SK-N-SH treated with all-trans-retinoic acid at 6 μM for 48 hours (cell line): ENCODE data around the gene RPAP3.

Experiments used
- ATAC-seq: fragments of 200-7000 bp; cut with Tn5 transposase; 3 replicates; pipeline ENCODE4 v1.9.1; 2020; ENCODE audit warnings: mild to moderate bottlenecking, moderate library complexity
- ARNTL ChIP-seq: fragments of 450-650 bp; formaldehyde crosslinking; IDR thresholded peaks from 2 replicates; pipeline ENCODE4 v1.5.0; 2020; ENCODE audit warnings: low read depth, mild to moderate bottlenecking, moderate library complexity, borderline replicate concordance
- BACH2 ChIP-seq: fragments of 250-450 bp; sonication (Bioruptor Pico); IDR thresholded peaks from 2 replicates; pipeline ENCODE4 v1.9.0; 2021; ENCODE audit warnings: mild to moderate bottlenecking, borderline replicate concordance
- CREB5 ChIP-seq: fragments of 250-450 bp; sonication (Bioruptor Pico); IDR thresholded peaks from 2 replicates; pipeline ENCODE4 v1.5.1; 2020; ENCODE audit warnings: low read depth, mild to moderate bottlenecking, moderate library complexity
- CSDC2 ChIP-seq: fragments of 250-450 bp; sonication (Bioruptor Pico); IDR thresholded peaks from 2 replicates; pipeline ENCODE4 v1.5.0; 2020; ENCODE audit warnings: mild to moderate bottlenecking, moderate library complexity
- CSRNP3 ChIP-seq: fragments of 250-450 bp; sonication (Bioruptor Pico); IDR thresholded peaks from 2 replicates; pipeline ENCODE4 v1.5.1; 2021; ENCODE audit warnings: mild to moderate bottlenecking, moderate library complexity
- ESRRG ChIP-seq: fragments of 250-450 bp; sonication (Bioruptor Pico); IDR thresholded peaks from 2 replicates; pipeline ENCODE4 v1.6.1; 2021; ENCODE audit warnings: mild to moderate bottlenecking
- GLIS3 ChIP-seq: fragments of 250-450 bp; sonication (Bioruptor Pico); IDR thresholded peaks from 2 replicates; pipeline ENCODE4 v1.5.0; 2020; ENCODE audit warnings: mild to moderate bottlenecking, moderate library complexity
- ISL1 ChIP-seq: fragments of 250-450 bp; sonication (Bioruptor Pico); IDR thresholded peaks from 2 replicates; pipeline ENCODE4 v2.1.2; 2022; ENCODE audit warnings: mild to moderate bottlenecking, moderate library complexity
- OSR1 ChIP-seq: fragments of 250-450 bp; sonication (Bioruptor Pico); IDR thresholded peaks from 2 replicates; pipeline ENCODE4 v1.8.0; 2022; ENCODE audit warnings: moderate library complexity, mild to moderate bottlenecking, inconsistent platforms
- PATZ1 ChIP-seq: fragments of 250-450 bp; sonication (Bioruptor Pico); IDR thresholded peaks from 2 replicates; pipeline ENCODE4 v1.8.0; 2020; ENCODE audit warnings: mild to moderate bottlenecking, moderate library complexity, borderline replicate concordance
- POU6F1 ChIP-seq: fragments of 250-450 bp; sonication (Bioruptor Pico); IDR thresholded peaks from 2 replicates; pipeline ENCODE4 v1.8.0; 2021; ENCODE audit warnings: low read depth, mild to moderate bottlenecking, moderate library complexity, borderline replicate concordance
- PPARA ChIP-seq: fragments of 250-450 bp; sonication (Bioruptor Pico); IDR thresholded peaks from 2 replicates; pipeline ENCODE4 v1.5.0; 2020; ENCODE audit warnings: mild to moderate bottlenecking, borderline replicate concordance
- RARB ChIP-seq: fragments of 250-450 bp; sonication (Bioruptor Pico); IDR thresholded peaks from 2 replicates; pipeline ENCODE4 v1.8.0; 2021; ENCODE audit warnings: mild to moderate bottlenecking, moderate library complexity
- SNAI2 ChIP-seq: fragments of 250-450 bp; sonication (Bioruptor Pico); IDR thresholded peaks from 2 replicates; pipeline ENCODE4 v1.5.0; 2020; ENCODE audit warnings: mild to moderate bottlenecking, moderate library complexity
- TOX ChIP-seq: fragments of 250-450 bp; sonication (Bioruptor Pico); IDR thresholded peaks from 2 replicates; pipeline ENCODE4 v1.8.0; 2021; ENCODE audit warnings: mild to moderate bottlenecking, moderate library complexity, borderline replicate concordance
- TSHZ2 ChIP-seq: fragments of 250-450 bp; sonication (Bioruptor Pico); IDR thresholded peaks from 2 replicates; pipeline ENCODE4 v1.5.0; 2020; ENCODE audit warnings: mild to moderate bottlenecking, moderate library complexity
- ZC3H10 ChIP-seq: fragments of 250-450 bp; sonication (Bioruptor Pico); IDR thresholded peaks from 2 replicates; pipeline ENCODE4 v1.5.1; 2021; ENCODE audit warnings: mild to moderate bottlenecking, moderate library complexity
- ZFP3 ChIP-seq: fragments of 250-450 bp; sonication (Bioruptor Pico); IDR thresholded peaks from 2 replicates; pipeline ENCODE4 v1.5.0; 2020; ENCODE audit warnings: mild to moderate bottlenecking, moderate library complexity
- ZFP30 ChIP-seq: fragments of 450-650 bp; formaldehyde crosslinking; IDR thresholded peaks from 2 replicates; pipeline ENCODE4 v1.5.0; 2022; ENCODE audit warnings: mild to moderate bottlenecking, moderate library complexity
- ZNF565 ChIP-seq: fragments of 450-650 bp; formaldehyde crosslinking; conservative IDR thresholded peaks from 2 replicates; pipeline ENCODE4 v1.5.0; 2020; ENCODE audit warnings: low read depth, mild to moderate bottlenecking, moderate library complexity
- ZNF8 ChIP-seq: fragments of 450-650 bp; formaldehyde crosslinking; IDR thresholded peaks from 2 replicates; pipeline ENCODE4 v1.5.0; 2020; ENCODE audit warnings: mild to moderate bottlenecking, moderate library complexity

Gene RPAP3

GRCh38 chr12:47722136-47722834, 16.5 kb upstream of the RPAP3 start:
- ATAC-seq = no peak
- TF ChIP-seq TOX (no peak), ARNTL (CRISPR knock-in tag) (no peak), ISL1 (no peak), SNAI2 (no peak), RARB (no peak), GLIS3 (CRISPR knock-in tag) (no peak), TSHZ2 (CRISPR knock-in tag) (no peak), ZFP3 (CRISPR knock-in tag) (no peak), PATZ1 (CRISPR knock-in tag) (no peak), CSRNP3 (CRISPR knock-in tag) (no peak), CSDC2 (CRISPR knock-in tag) (no peak), ZNF8 (CRISPR knock-in tag) (no peak), CREB5 (CRISPR knock-in tag) (no peak)
- TF ChIP-seq, all 23 proteins: peak for 0

GRCh38 chr12:47721431-47721973, 15.7 kb upstream of the RPAP3 start:
- TF ChIP-seq TOX (no peak), CSDC2 (CRISPR knock-in tag) (no peak), ZFP3 (CRISPR knock-in tag) (no peak), ISL1 (no peak), ZC3H10 (CRISPR knock-in tag) (no peak), GLIS3 (CRISPR knock-in tag) (no peak), PPARA (CRISPR knock-in tag) (no peak), SNAI2 (no peak), TSHZ2 (CRISPR knock-in tag) (no peak), ARNTL (CRISPR knock-in tag) (no peak), ESRRG (no peak), ZNF565 (CRISPR knock-in tag) (no peak), PATZ1 (CRISPR knock-in tag) (no peak), RARB (no peak), BACH2 (CRISPR knock-in tag) (no peak), OSR1 (CRISPR knock-in tag) (no peak), POU6F1 (no peak), ZNF8 (CRISPR knock-in tag) (no peak), ZFP30 (CRISPR knock-in tag) (no peak)
- no peak for ATAC-seq
